Stimulated activated CD8-positive, alpha-beta memory T cell treated with anti-CD3 and anti-CD28 coated beads, Interleukin-7, amount 100 ng/mL, for 24 hours (primary cell): ENCODE data around the gene HS6ST3.

Experiments
- DNase-seq: peaks from one replicate; pipeline ENCODE4 v3.0.0-alpha.2; 2020; ENCODE audit warnings: low read depth

Gene HS6ST3

GRCh38 chr13:96542986-96543385, 453.1 kb downstream of the HS6ST3 start:
- DNase-seq, result no peak

GRCh38 chr13:96544957-96545356, 455.1 kb downstream of the HS6ST3 start:
- DNase-seq, result no peak

GRCh38 chr13:96546463-96546862, 456.6 kb downstream of the HS6ST3 start:
- DNase-seq, result no peak

GRCh38 chr13:96551546-96551945, 461.6 kb downstream of the HS6ST3 start:
- DNase-seq, result no peak

- no peak for DNase-seq
These were observed 462.7 kb downstream of the HS6ST3 start for GRCh38 chr13:96552559-96552958.

- no peak for DNase-seq
These were observed 463.9 kb downstream of the HS6ST3 start for GRCh38 chr13:96553796-96554195.

- DNase-seq, result no peak
These were observed 483.7 kb downstream of the HS6ST3 start for GRCh38 chr13:96573563-96573962.

GRCh38 chr13:96575423-96576320, 485.8 kb downstream of the HS6ST3 start:
- DNase-seq, result no peak

- no peak for DNase-seq
These were observed 491.8 kb downstream of the HS6ST3 start for GRCh38 chr13:96581741-96582140.

- DNase-seq, result no peak
These were observed 525.3 kb downstream of the HS6ST3 start for GRCh38 chr13:96615252-96615651.

GRCh38 chr13:96617528-96617927, 527.6 kb downstream of the HS6ST3 start:
- DNase-seq, result no peak

- DNase-seq, result no peak
These were observed 531.8 kb downstream of the HS6ST3 start for GRCh38 chr13:96621634-96622183.

- DNase-seq, result no peak
These were observed 539.4 kb downstream of the HS6ST3 start for GRCh38 chr13:96629331-96629730.

- DNase-seq, result no peak
These were observed 542.8 kb downstream of the HS6ST3 start for GRCh38 chr13:96632536-96633320.

- DNase-seq, result no peak
These were observed 546.2 kb downstream of the HS6ST3 start for GRCh38 chr13:96636001-96636709.

- DNase-seq, result no peak
These were observed 547.1 kb downstream of the HS6ST3 start for GRCh38 chr13:96637039-96637438.

GRCh38 chr13:96646101-96646500, 556.2 kb downstream of the HS6ST3 start:
- DNase-seq, result no peak

GRCh38 chr13:96646515-96647211, 556.8 kb downstream of the HS6ST3 start:
- DNase-seq, result no peak

GRCh38 chr13:96650301-96650886, 560.5 kb downstream of the HS6ST3 start:
- no peak for DNase-seq

- no peak for DNase-seq
These were observed 561.7 kb downstream of the HS6ST3 start for GRCh38 chr13:96651598-96651997.

- DNase-seq, result no peak
These were observed 562.6 kb downstream of the HS6ST3 start for GRCh38 chr13:96652506-96652905.
